GM18868 (cell line): Measurements from ENCODE around the gene VSTM2L.

Experiments
- ATAC-seq: cut with Tn5 transposase; IDR thresholded peaks from one replicate; pipeline ENCODE4 v1.9.1; 2021; ENCODE audit warnings: mild to moderate bottlenecking, moderate library complexity; ENCODE audit not compliant: unreplicated experiment

VSTM2L gene

GRCh38 chr20:37936041-37936440 is 33.1 kb downstream of the VSTM2L start:
- no peak for ATAC-seq

DNA sequence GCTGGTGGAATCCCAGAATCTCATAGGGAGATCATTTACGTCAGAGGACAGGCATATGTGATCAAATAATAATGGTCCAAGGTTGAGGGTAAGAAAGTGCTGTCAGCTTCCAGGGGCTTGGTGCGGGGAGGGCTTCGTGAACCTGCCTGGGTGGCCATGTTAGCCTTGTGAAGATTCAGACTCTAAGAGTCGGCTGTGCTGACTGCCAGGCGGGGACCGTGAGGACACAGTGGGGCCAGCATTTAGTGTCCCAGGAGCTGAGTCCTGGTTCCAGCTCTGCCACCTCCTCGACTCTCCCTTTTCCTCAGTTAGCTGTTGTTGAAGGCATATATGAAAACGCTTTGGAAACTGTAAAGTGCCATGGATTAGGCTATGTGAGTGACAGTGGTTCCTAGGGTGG is 33.5 kb downstream of the VSTM2L start:
- no peak for ATAC-seq

DNA sequence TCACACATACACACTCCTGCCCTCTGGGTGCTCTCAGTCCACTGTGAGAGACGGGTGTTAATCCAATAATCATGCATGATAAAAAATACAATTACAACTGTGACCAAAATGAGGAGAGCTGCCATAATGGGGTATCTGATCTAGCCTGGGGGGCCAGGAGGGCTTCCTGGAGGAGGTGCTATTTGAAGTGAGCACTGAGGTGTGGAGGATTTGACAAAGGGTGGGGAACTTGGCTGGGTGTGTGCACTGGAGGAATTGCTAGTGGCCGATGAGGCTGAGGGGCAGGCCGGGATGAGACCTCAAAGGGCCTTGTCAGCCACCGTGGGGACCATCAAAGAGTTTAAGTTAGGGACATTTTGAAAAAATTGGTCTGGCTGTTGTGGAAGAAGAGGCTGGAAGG is 34.8 kb downstream of the VSTM2L start:
- ATAC-seq: no peak

- no peak for ATAC-seq
These were observed 35.3 kb downstream of the VSTM2L start for GRCh38 chr20:37938181-37938750.

DNA sequence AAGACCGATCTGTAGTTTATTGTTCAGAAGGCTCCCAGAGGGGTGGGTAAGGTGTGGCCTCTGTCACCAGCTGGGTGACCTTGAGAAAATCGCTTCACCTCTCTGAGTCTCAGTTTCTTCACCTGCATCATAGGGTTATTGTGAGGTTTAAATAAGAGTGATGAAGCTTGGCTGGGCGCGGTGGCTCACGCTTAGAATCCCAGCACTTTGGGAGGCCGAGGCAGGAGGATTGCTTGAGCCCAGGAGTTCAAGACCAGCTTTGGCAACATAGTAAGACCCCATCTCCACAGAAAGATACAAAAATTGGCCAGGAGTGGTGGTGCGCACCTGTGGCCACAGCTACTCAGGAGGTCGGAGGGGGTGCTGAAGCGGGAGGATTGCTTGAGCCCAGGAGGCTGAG is 36.0 kb downstream of the VSTM2L start:
- ATAC-seq: no peak

DNA sequence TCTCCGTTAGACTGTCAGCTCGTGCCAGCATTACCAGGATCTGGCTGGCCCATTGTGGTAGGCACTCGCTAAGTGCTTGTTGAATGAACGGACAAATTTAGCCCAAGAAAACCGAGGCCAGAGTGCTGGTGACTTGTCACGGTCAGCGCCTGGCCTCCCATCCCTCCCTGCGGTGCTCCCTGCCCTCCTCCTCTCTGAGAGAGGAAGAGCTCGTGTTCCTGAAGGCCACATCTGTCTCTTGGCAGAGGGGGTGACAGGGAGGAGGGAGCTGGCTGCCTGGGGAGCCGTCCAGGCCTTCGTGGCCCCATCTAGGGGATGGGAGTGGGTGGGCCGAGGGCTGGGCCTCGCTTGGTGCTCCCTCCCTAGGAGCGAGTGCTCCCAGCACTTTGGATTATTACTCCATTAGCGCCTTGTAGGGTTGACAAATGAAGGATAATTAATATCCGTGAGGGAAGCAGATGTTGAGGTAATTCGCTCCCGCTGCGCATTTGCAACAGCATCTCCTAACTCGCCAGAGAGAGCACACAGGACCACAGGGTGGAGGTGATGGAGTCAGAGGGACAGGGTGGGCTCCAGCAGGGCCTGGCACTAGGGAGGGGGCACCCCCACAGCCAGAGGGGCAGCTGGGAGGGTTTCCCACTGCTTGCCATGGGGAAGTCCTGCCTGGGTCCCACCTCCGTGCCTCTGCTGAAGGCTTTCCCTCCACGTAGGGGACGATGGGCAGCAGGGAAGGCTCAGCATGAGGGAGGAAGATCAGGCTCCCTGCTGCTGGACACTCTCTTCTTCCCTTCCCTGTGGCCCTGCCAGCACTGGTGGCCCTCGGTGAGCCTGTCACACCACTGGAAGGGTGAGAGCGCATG is 37.0 kb downstream of the VSTM2L start:
- ATAC-seq: no peak

DNA sequence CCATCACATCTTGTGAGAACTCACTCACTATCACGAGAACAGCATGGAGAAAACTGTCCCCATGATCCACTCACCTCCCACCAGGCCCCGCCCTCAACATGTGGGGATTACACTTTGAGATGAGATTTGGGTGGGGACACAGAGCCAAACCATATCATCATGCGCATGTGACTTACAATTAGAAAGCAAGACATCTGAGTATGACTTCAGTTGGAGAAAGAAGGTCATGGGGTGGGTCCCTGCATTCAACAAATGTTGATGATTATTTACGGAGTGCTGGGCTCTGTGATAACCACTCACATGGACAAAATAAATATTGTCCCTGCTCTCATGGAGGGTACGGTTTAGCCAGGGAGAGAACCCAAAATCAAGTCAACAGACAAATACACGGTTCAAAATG is 37.9 kb downstream of the VSTM2L start:
- ATAC-seq: no peak

DNA sequence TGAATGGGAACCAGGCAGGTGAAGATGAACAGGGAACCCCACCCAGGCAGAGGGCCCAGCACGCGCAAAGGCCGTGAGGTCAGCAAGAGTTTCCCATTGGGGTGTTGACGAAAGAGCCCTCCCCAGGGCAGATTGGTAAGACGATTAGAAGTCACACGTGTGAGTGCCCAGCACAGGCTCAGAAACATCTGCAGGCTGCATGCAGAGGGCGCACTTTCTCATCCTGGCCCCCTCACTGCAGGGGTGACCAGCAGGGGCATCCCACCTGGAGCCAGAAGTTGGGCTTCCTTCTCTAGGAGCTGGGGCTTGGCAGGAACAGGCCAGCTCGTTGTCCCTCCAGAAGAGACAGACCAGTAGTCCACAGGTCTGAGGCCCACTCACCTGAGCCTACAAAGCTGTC is 38.4 kb downstream of the VSTM2L start:
- no peak for ATAC-seq

DNA sequence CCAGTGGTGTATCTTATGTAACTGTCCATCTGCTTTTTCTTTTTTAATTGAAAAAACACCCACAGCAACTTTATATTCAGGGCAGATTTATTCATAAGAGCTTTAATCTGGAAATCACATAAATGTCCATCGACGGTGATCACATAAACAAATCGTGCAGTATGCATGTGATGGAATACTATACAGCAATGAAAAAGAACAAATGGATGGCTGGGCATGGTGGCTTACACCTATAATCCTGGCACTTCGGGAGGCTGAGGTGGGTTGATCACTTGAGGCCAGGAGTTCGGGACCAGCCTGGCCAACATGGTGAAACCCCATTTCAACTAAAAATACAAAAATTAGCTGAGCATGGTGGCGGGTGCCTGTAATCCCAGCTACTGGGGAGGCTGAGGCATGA is 39.1 kb downstream of the VSTM2L start:
- no peak for ATAC-seq

DNA sequence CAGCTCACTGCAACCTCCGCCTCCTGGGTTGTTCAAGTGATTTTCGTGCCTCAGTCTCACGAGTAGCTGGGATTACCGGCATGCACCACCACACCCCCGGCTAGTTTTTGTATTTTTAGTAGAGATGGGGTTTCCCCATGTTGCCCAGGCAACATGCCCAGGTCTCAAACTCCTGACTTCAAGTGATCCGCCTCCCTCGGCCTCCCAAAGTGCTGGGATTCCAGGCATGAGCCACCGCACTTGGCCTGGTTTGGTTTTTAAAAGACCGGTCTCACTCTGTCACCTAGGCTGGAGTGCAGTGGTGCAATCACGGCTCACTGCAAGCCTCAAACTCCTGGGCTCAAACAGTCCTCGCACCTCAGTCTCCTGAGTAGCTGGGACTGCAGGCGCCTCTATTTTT is 40.1 kb downstream of the VSTM2L start:
- no peak for ATAC-seq

GRCh38 chr20:37943501-37944455 is 40.9 kb downstream of the VSTM2L start:
- ATAC-seq: no peak

DNA sequence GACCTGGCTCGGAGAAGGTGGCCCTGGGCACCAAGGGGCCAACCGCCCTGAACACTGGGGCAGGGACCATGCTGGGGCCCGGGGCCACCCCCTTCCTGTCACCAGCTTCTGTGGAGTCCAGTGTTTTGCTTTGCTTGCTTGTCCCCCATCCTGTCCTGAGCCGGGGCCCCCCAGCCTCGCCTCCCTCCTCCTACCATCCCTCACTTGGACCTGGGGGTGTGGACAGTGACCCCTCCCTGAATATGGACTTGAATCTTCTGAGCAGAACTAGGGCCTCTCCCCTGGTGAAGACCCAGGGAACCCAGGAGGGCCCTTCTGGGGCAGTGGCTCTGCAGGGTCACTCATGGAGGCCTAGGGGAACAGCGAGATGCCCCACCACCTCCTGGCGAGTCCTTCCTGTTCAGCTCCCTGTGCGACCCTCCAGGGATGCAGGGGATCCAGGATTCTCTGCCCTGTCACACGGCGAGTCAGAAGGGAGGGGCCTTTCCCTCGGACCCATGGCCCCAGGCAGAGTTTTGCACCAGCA is 41.6 kb downstream of the VSTM2L start:
- no peak for ATAC-seq

- ATAC-seq: no peak
These were observed 42.2 kb downstream of the VSTM2L start for GRCh38 chr20:37945091-37945547.

DNA sequence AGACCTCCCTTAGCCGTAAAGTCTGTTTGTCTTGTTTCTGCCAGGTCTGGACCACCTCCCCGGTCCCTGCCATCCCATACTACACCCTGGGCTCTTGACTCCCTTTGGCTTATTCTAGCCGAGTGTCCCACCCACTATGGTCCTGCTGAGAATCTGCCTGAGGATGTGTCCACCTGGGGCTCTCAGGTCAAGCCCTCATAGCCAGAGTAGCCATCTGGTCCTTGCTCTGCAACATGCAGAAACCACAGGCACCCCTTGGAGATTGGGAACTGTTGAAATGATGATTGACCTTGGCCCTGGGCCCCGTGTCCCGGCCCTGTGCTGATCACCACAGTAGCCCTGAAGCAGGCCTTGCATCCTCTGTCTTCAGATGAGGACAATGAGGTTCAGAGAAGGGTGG is 44.0 kb downstream of the VSTM2L start:
- ATAC-seq: no peak

GRCh38 chr20:37947943-37948342 is 45.0 kb downstream of the VSTM2L start:
- no peak for ATAC-seq

GRCh38 chr20:37948956-37949355 is 46.0 kb downstream of the VSTM2L start:
- ATAC-seq: no peak

DNA sequence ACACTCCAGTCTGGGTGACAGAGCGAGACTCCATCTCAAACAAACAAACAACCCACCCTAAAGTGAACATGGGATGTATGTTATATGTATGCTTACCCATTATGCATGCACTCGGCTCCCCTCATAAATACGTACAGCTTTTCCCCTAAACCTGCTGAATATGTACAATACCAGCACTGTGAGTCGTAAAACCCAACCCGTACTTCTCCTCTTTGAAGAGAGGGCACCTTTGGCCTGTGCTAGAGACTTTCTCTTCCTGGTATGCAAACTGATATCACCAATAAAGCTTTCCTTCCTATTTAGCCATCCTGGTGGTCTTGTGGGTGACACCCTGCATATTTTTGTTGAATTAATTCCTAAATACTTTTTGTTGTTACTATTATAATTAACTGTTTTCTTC is 51.3 kb downstream of the VSTM2L start:
- ATAC-seq: no peak

DNA sequence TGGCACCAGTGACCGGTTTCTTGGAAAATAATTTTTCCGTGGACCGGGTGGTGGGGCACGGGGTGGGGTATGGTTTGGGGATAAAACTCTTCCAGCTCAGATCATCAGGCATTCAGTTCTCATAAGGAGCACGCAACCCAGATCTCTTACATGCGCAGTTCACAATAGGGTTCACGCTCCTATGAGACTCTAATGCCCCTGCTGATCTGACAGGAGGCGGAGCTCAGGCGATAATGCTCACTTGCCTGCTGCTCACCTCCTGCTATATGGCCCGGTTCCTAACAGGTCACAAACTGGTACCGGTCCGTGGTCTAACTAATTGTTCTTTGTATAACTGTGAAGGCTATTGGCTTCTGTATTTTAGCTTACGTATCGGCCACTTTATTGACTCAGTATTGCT is 51.7 kb downstream of the VSTM2L start:
- no peak for ATAC-seq

DNA sequence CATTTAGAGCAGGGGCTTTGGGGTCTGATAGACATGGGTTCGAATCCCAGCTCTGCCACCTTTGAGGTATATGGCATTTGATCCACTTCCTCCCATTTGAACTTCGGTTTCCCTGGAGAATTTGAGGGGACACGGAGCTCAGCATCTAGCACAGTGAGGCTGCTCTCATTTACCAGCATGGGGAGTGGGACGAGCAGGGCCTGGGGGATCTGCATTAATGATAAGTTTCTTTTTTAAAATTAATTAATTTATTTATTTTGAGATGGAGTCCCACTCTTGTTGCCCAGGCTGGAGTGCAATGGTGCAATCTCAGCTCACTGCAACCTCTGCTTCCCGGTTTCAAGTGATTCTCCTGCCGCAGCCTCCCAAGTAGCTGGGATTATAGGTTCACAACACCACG is 52.6 kb downstream of the VSTM2L start:
- ATAC-seq: no peak

GRCh38 chr20:37956107-37956585 is 53.2 kb downstream of the VSTM2L start:
- no peak for ATAC-seq
